Measurements from ENCODE around the gene COMT. TPM values are rescaled to one million over a fixed set of nuclear protein-coding genes. Genes with fewer than 3 reads are reported as not detected.

The COMT gene
- total and polyA plus RNA-seq, 3 donors from 2014 or later, result 147 to 427 (median 278) TPM

DNA sequence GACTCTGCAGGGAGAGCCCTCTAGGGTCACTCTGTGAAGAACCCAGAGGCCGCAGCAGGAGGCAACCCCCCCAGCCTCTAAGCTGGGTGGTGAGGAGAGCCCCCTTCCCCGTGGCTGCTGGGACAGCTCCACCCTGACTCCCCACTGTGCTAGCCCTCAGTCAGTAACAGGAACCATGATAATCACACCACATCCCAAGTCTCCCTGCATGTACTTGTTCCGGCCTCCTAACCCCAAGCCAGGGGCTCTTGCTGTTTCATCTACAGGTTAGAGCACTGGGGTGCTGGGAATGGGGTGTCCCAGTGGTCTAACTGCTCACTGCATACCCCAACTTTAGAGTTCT lies 48.1 kb downstream of the COMT start:
- Histone ChIP-seq H3K4me3 (no peak overlapping the region), H3K4me1 (peaks cover 8% of the 10 kb centered on the region)
- TF ChIP-seq, protein P1, sequence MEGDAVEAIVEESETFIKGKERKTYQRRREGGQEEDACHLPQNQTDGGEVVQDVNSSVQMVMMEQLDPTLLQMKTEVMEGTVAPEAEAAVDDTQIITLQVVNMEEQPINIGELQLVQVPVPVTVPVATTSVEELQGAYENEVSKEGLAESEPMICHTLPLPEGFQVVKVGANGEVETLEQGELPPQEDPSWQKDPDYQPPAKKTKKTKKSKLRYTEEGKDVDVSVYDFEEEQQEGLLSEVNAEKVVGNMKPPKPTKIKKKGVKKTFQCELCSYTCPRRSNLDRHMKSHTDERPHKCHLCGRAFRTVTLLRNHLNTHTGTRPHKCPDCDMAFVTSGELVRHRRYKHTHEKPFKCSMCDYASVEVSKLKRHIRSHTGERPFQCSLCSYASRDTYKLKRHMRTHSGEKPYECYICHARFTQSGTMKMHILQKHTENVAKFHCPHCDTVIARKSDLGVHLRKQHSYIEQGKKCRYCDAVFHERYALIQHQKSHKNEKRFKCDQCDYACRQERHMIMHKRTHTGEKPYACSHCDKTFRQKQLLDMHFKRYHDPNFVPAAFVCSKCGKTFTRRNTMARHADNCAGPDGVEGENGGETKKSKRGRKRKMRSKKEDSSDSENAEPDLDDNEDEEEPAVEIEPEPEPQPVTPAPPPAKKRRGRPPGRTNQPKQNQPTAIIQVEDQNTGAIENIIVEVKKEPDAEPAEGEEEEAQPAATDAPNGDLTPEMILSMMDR (IDR thresholded peaks at IDR 0.05), result no peak
- TF ChIP-seq POLR2A (IDR thresholded peaks at IDR 0.05), result no peak

DNA sequence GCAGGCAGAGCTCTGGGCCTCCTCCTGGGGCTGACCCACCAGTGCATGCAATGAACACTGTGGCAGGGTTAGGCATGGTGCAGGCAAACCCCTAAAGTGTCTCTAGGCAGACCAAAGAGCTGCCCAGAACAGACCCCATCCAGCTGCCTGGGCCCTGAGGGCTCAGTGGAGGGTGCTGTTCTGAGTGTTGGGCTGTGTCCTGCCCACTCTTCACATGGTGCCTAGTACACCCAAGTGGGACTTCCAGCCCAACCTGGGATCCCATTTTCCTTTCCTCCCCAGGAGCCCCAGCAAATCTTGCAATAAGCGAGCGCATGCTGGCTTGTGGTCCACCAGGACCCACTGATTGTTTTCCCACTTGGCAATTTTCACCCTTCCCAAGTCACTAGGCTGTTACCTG lies 48.6 kb downstream of the COMT start:
- Histone ChIP-seq H3K27ac (no peak overlapping the region), H3K4me1 (peaks cover 8% of the 10 kb centered on the region), H3K36me3 (ENCODE audit: low read depth, missing control alignments) (no peaks in the 10 kb centered on the region), H3K4me3 (no peak overlapping the region), H3K9me3 (no peaks in the 10 kb centered on the region), H3K27me3 (no peaks in the 10 kb centered on the region)
- WGBS, 2 donors, result 70% methylated on average over 2 of the region's 2 CpGs; no CpG with 5 or more reads in 1 of the 2 donors
- intact Hi-C loops (cut with DNase I; ENCODE audit: low total_unique reads), result no loop called here
- TF ChIP-seq POLR2A (IDR thresholded peaks at IDR 0.05), result no peak
- TF ChIP-seq, protein P1 (IDR thresholded peaks at IDR 0.05), result no peak
- DNase-seq, result no peak

More for the DNA sequence above, 48.1 kb downstream of the COMT start:
- Histone ChIP-seq H3K27ac (no peak overlapping the region), H3K36me3 (ENCODE audit: low read depth, missing control alignments) (no peaks in the 10 kb centered on the region), H3K27me3 (no peaks in the 10 kb centered on the region), H3K9me3 (no peaks in the 10 kb centered on the region)
- no peak for DNase-seq
- 90 to 100% methylated on average over 1 to 3 of the region's 3 CpGs for WGBS, 2 donors
- intact Hi-C loops (cut with DNase I; ENCODE audit: low total_unique reads), result no loop called here

DNA sequence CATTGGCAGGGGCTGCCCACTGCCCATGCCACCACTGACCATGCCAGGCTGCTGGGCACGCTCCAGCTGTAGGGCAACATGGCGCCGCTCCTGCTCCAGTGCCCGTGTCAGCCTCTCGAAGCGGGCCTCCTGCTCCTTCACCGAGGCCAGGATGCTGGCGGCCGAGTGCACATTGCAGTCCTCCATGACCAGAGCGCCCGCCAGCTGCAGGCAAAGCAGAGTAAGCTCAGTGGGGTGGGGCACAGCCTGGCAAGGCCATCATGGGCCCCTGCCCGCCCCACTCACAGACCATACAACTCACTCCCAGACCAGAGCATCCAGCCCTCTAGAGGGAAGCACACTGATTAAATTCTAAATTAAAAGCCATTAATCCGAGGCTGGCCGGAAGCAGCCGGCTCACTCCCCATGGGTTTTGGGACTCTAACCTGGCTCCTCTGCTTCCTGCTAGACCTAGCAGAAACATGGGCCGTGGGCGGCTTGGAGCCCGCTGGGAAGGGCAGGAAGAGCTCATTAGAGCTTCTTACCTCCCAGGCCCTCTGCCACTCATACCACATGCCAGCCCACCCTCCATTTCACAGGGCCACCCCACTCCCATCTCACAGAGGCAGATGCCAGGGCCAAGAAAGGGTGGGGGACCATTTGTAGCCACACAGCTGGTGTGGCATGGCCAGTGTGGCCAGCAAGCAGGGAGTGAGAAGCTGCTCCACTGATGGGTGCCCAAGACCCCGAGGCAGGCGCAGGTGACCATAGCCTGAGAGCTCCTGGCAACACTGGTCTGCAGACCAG lies 49.2 kb downstream of the COMT start:
- H3K4me1 ChIP-seq, result peaks cover 7% of the 10 kb centered on the region
- no peak for DNase-seq
- WGBS, 2 donors, result 96% methylated on average over 19 to 20 of the region's 20 CpGs
- no peak overlapping the region for H3K27ac ChIP-seq
- H3K36me3 ChIP-seq (ENCODE audit: low read depth, missing control alignments), result no peaks in the 10 kb centered on the region
- H3K4me3 ChIP-seq, result no peak overlapping the region
- H3K9me3 ChIP-seq, result no peaks in the 10 kb centered on the region
- intact Hi-C loops (cut with DNase I; ENCODE audit: low total_unique reads), result no loop called here
- no peak for TF ChIP-seq POLR2A (IDR thresholded peaks at IDR 0.05)
- TF ChIP-seq, protein P1 (IDR thresholded peaks at IDR 0.05), result no peak
- H3K27me3 ChIP-seq, result no peaks in the 10 kb centered on the region

DNA sequence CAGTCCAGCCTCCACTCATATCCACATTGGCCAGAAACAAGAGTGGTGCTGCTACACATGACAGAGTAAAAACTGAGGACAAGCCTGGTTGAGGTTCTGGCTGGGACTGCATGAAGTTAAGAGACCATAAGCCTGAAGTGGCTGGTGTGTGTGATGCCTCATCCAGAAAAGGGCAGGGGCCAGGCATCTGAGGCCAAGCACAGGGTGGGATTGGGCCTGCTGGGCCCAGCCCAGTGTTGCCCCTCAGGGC lies 49.7 kb downstream of the COMT start:
- Histone ChIP-seq H3K27ac (no peak overlapping the region), H3K9me3 (no peaks in the 10 kb centered on the region), H3K27me3 (no peaks in the 10 kb centered on the region), H3K4me3 (no peak overlapping the region), H3K36me3 (ENCODE audit: low read depth, missing control alignments) (no peaks in the 10 kb centered on the region), H3K4me1 (peaks cover 2% of the 10 kb centered on the region)
- intact Hi-C loops (cut with DNase I; ENCODE audit: low total_unique reads), result no loop called here
- no peak for DNase-seq
- TF ChIP-seq, protein P1 (IDR thresholded peaks at IDR 0.05), result no peak
- no peak for TF ChIP-seq POLR2A (IDR thresholded peaks at IDR 0.05)
